Esophagus squamous epithelium (tissue), 5 donors: ENCODE measurements around the gene MAN2A2. TPM values are rescaled to one million over a fixed set of nuclear protein-coding genes. Genes with fewer than 3 reads are reported as not detected.
"Not testable (repeated sequence)": the region's sequence is repeated elsewhere in the genome, so short reads cannot be mapped to it uniquely, and the experiment has no call there.

Experiments
- DNase-seq: peaks from one replicate; lab custom pipeline; 2025; lab: John Stamatoyannopoulos, UW
- H3K27ac ChIP-seq, 4 donors: fragments of 200-600 bp; sonication (generic); one replicate each; pipeline ENCODE4 v1.5.1; 2016 to 2019; ENCODE audit warnings: mild to moderate bottlenecking in 1 of 4
- H3K27me3 ChIP-seq, 4 donors: fragments of 200-600 bp; sonication (generic); 1 replicate in 3 of 4; 2 replicates in 1 of 4; pipeline versions ENCODE4 v1.5.1 to v1.6.0; 2017 to 2021; ENCODE audit warnings: antibody characterized with exemption in 1 of 4
- H3K36me3 ChIP-seq, 3 donors: fragments of 200-600 bp; sonication (generic); one replicate each; pipeline ENCODE4 v1.5.1; 2016 to 2019
- H3K4me1 ChIP-seq, 3 donors: fragments of 200-600 bp; sonication (generic); one replicate each; pipeline ENCODE4 v1.5.1; 2017 to 2019
- H3K4me3 ChIP-seq, 4 donors: fragments of 200-600 bp; sonication (generic); 1 replicate in 3 of 4; 2 replicates in 1 of 4; pipeline ENCODE4 v1.5.1; 2016 to 2019; ENCODE audit warnings: mild to moderate bottlenecking in 2 of 4, moderate library complexity in 1 of 4
- H3K9me3 ChIP-seq, 3 donors: fragments of 200-600 bp; sonication (generic); one replicate each; pipeline ENCODE4 v1.5.1; 2016 to 2019
- POLR2A ChIP-seq, 4 donors: fragments of 450-650 bp; IDR thresholded peaks; one replicate each; pipeline ENCODE4 v1.6.1; 2017; ENCODE audit warnings: antibody characterized with exemption in 4 of 4, mild to moderate bottlenecking in 4 of 4, moderate library complexity in 3 of 4
- WGBS, 2 donors: methylation state at CpG; one replicate each; pipeline ENCODE4 v1.1.5; 2018; 5-methylcytosine and 5-hydroxymethylcytosine counted together
- intact Hi-C: fragments of 100-400 bp; cut with DNase I; formaldehyde crosslinking; loops from one replicate; pipeline ENCODE4 v1.15.0; 2022
- total RNA-seq, 4 donors: library from RNA; depleted of rRNA; stranded (reverse); fragments of >200 nt; gene quantifications; one replicate each; pipeline ENCODE4 v1.1.0, GENCODE V29; 2016
- TF ChIP-seq, protein P1 (sequence below), 6 experiments: fragments of 450-650 bp in 4 of 6; fragments of 200-600 bp in 2 of 6; sonication (generic) in 2 of 6; IDR thresholded peaks; one replicate each; pipeline ENCODE4 v1.5.1; 2016 to 2019; ENCODE audit warnings: antibody characterized with exemption in 6 of 6, mild to moderate bottlenecking in 4 of 6, moderate library complexity in 4 of 6
- donor health status: DM: yes; HTN: yes; CAD: no.

MAN2A2 gene
- total RNA-seq, 4 donors from 2014 or later = 9.9 to 25.2 (median 12.1) TPM

DNA sequence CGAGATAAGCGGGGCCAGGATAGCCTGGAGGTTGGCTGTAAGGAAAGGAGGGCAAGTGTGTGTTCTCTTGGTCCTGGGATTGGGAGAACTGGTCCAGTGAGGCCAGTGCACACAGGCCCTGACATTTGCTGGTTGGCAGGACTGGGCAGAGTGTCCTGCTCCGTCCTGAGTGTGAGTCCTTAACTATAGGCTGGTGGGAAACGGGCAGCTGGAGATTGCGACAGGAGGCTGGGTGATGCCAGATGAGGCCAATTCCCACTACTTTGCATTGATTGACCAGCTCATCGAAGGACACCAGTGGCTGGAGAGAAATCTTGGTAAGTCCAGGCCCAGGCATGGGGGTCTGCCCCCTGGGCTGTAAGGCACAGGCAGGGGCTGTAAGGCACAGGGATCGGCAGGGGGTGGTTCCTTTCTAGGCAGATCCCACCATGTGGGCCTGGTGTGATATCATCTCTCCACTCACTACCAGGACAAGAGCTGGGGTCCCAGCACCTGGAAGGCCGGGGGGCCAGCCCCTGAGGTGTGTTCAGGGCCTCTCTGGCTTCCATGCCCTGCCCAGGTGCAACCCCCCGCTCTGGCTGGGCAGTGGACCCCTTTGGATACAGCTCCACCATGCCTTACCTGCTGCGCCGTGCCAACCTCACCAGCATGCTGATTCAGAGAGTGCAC, 3.2 kb downstream of the MAN2A2 start:
- Histone ChIP-seq H3K4me1 (peaks cover 14 to 31% (median 14%) of the 10 kb centered on the region in 3 donors), H3K27me3 (no peaks in the 10 kb centered on the region), H3K9me3 (no peaks in the 10 kb centered on the region), H3K4me3 (no peak overlapping the region), H3K36me3 (peaks cover 21 to 66% (median 41%) of the 10 kb centered on the region in 3 donors), H3K27ac (no peak overlapping the region)
- DNase-seq = no peak
- 92 to 96% methylated on average over 4 to 7 of the region's 11 CpGs for WGBS, 2 donors
- TF ChIP-seq, protein P1, sequence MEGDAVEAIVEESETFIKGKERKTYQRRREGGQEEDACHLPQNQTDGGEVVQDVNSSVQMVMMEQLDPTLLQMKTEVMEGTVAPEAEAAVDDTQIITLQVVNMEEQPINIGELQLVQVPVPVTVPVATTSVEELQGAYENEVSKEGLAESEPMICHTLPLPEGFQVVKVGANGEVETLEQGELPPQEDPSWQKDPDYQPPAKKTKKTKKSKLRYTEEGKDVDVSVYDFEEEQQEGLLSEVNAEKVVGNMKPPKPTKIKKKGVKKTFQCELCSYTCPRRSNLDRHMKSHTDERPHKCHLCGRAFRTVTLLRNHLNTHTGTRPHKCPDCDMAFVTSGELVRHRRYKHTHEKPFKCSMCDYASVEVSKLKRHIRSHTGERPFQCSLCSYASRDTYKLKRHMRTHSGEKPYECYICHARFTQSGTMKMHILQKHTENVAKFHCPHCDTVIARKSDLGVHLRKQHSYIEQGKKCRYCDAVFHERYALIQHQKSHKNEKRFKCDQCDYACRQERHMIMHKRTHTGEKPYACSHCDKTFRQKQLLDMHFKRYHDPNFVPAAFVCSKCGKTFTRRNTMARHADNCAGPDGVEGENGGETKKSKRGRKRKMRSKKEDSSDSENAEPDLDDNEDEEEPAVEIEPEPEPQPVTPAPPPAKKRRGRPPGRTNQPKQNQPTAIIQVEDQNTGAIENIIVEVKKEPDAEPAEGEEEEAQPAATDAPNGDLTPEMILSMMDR (IDR thresholded peaks at IDR 0.05) = no peak
- TF ChIP-seq POLR2A (IDR thresholded peaks at IDR 0.05) = no peak
- intact Hi-C loops = no loop called here

DNA sequence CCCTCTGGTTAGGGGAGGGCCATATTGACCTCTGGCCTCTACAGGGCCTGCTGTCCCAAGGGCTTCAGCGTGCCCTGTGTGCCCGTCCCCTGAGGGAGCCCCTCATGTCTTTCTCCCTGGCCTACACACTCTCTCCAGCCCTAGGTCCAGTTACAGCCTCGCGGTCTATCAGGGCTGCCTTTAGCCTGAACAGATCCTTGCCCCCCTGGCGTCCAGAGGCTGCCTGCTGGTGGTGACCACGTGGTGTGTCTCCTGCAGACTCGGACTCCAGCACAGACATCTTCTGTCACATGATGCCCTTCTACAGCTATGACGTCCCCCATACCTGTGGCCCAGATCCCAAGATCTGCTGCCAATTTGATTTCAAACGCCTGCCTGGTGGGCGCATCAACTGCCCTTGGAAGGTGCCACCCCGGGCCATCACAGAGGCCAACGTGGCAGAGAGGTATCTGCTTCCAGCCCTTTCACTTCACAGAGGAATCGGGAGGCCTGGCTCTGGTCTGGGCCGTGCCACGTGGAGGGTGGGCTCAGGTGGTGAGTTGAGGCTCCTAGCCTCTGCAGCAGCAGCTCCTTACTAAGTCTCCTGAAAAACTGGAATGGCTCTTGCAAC, 4.1 kb downstream of the MAN2A2 start:
- DNase-seq = no peak
- intact Hi-C loops = no loop called here

DNA sequence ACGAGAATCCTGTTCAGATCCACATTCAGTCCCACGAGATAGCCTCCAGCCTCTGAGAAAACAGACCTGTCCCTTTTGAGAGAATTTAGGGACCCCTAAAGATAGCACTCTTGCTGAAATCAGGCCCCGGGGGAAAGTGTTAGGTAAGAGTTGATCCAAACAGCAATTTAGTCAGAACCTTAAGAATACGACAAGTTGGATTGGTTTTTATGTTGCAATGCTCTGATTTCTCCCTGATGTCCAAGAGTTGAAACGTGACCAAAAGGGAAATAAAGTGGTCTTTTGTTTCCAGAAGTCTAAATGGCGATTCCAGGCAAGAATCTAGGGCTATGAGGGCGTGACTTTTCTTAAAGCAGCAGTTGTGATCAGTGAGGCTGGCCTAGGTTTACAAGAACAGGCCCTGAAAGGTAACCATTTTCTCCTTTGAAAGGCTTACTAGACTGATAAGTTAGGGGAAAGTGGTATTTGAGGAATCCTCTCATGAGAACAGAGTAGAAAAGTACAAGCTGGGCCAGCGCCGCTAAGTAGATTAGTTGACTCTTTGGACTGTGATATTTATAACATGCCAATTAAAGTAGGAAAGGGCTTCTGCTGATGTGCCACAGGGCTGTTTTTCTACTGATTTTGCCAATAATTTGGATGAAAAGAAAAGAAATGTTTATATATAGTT, 4.9 kb downstream of the MAN2A2 start:
- no peak for DNase-seq
- TF ChIP-seq, protein P1 (IDR thresholded peaks at IDR 0.05) = no peak
- no peak for TF ChIP-seq POLR2A (IDR thresholded peaks at IDR 0.05)
- H3K36me3 ChIP-seq = peaks cover 35 to 82% (median 56%) of the 10 kb centered on the region in 3 donors
- 81 to 88% methylated on average over 8 to 9 of the region's 9 CpGs for WGBS, 2 donors
- no peaks in the 10 kb centered on the region for H3K9me3 ChIP-seq
- H3K4me3 ChIP-seq = no peak overlapping the region
- peaks cover 8 to 23% (median 9%) of the 10 kb centered on the region in 3 donors for H3K4me1 ChIP-seq
- H3K27me3 ChIP-seq = no peaks in the 10 kb centered on the region
- no peak overlapping the region for H3K27ac ChIP-seq
- intact Hi-C loops = no loop called here

More for the DNA sequence above, 4.1 kb downstream of the MAN2A2 start:
- Histone ChIP-seq H3K4me1 (peaks cover 9 to 23% (median 10%) of the 10 kb centered on the region in 3 donors), H3K36me3 (peaks cover 27 to 74% (median 48%) of the 10 kb centered on the region in 3 donors), H3K27ac (peak overlapping the region in 1 of 4 donors; percentile 16), H3K9me3 (no peaks in the 10 kb centered on the region), H3K4me3 (no peak overlapping the region), H3K27me3 (no peaks in the 10 kb centered on the region)
- TF ChIP-seq, protein P1 (IDR thresholded peaks at IDR 0.05) = no peak
- no peak for TF ChIP-seq POLR2A (IDR thresholded peaks at IDR 0.05)
- 82 to 95% methylated on average over 11 to 13 of the region's 15 CpGs for whole genome bisulfite sequencing, 2 donors

DNA sequence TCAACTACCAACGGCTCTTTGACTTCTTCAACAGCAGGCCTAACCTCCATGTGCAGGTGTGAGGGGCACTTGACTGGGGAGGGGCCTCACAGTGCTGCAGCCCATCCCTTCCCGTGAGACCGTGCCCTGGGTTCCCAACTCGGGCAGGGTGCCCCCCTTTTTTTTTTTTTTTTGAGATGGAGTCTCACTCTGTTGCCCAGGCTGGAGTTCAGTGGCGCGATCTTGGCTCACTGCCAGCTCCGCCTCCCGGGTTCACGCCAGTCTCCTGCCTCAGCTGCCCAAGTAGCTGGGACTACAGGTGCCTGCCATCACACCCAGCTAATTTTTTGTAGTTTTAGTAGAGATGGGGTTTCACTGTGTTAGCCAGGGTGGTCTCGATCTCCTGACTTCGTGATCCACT, 6.3 kb downstream of the MAN2A2 start:
- intact Hi-C loops, DNase-seq, H3K4me1 ChIP-seq, H3K9me3 ChIP-seq, H3K27ac ChIP-seq, H3K27me3 ChIP-seq, H3K4me3 ChIP-seq: not testable (repeated sequence)
- H3K36me3 ChIP-seq = peaks cover 50 to 97% (median 63%) of the 10 kb centered on the region in 3 donors
- WGBS, 2 donors = 81 to 87% methylated on average over 9 to 11 of the region's 11 CpGs

DNA sequence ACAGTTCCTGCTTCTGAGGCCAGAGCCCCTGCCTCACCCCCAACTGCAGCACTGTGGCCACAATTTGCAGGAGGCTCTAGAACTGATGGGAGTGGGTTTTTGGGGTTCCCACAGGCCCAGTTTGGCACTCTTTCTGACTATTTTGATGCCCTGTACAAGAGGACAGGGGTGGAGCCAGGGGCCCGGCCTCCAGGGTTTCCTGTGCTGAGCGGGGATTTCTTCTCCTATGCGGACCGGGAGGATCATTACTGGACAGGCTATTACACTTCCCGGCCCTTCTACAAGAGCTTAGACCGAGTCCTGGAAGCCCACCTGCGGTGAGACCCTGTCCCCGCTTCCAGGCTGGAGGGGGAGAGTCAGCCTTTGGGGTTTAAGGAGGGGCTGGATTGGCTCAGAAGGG, 6.9 kb downstream of the MAN2A2 start:
- H3K27me3 ChIP-seq = no peaks in the 10 kb centered on the region
- 90 to 93% methylated on average over 2 to 6 of the region's 8 CpGs for WGBS, 2 donors
- peaks cover 52 to 100% (median 68%) of the 10 kb centered on the region in 3 donors for H3K36me3 ChIP-seq
- TF ChIP-seq, protein P1 (IDR thresholded peaks at IDR 0.05) = no peak
- TF ChIP-seq POLR2A (IDR thresholded peaks at IDR 0.05) = no peak
- intact Hi-C loops = no loop called here
- no peak overlapping the region for H3K27ac ChIP-seq
- no peak overlapping the region for H3K4me3 ChIP-seq
- peaks cover 0 to 4% (median 0%) of the 10 kb centered on the region in 3 donors for H3K4me1 ChIP-seq
- H3K9me3 ChIP-seq = no peaks in the 10 kb centered on the region
- DNase-seq = no peak
